DND-41 (cell line): ENCODE measurements around the gene SLC1A3.

Experiments used
- ATAC-seq: fragments of 200-7000 bp; cut with Tn5 transposase; 3 replicates; pipeline ENCODE4 v1.9.1; 2021; ENCODE audit warnings: low read depth; ENCODE audit not compliant: insufficient read depth
- DNase-seq: peaks from one replicate; pipeline ENCODE4 v3.0.0-alpha.2; 2020
- H2AFZ ChIP-seq: 2 replicates; pipeline ENCODE4 v1.6.0; 2012; ENCODE audit warnings: low read depth, low read length
- H3K27ac ChIP-seq: 2 replicates; pipeline ENCODE4 v1.5.1; 2012; ENCODE audit warnings: low read length, inconsistent platforms
- H3K27me3 ChIP-seq: fragments of 200-600 bp; sonication (generic); 2 replicates; pipeline ENCODE4 v1.6.0; 2012; ENCODE audit warnings: low read length, mild to moderate bottlenecking, inconsistent platforms; ENCODE audit not compliant: insufficient read depth, poor library complexity
- H3K36me3 ChIP-seq: 2 replicates; pipeline ENCODE4 v1.5.1; 2012; ENCODE audit warnings: low read length, inconsistent platforms; ENCODE audit not compliant: insufficient read depth
- H3K4me1 ChIP-seq: 2 replicates; pipeline ENCODE4 v1.5.1; 2012; ENCODE audit warnings: mild to moderate bottlenecking, low read length; ENCODE audit not compliant: insufficient read depth
- H3K4me2 ChIP-seq: 2 replicates; pipeline ENCODE4 v1.6.0; 2012; ENCODE audit warnings: mild to moderate bottlenecking, moderate library complexity, low read length, inconsistent platforms; ENCODE audit not compliant: insufficient read depth
- H3K4me3 ChIP-seq, 2 experiments: fragments of 200-600 bp in 1 of 2; shearing (Covaris generic) in 1 of 2; 2 replicates each; pipeline ENCODE4 v1.5.1; 2012 to 2016; ENCODE audit warnings: inconsistent platforms in 2 of 2, low read length in 2 of 2, mild to moderate bottlenecking in 2 of 2, low read depth in 1 of 2, moderate library complexity in 1 of 2
- H3K79me2 ChIP-seq: 2 replicates; pipeline ENCODE4 v1.6.0; 2012; ENCODE audit warnings: low read length, inconsistent platforms; ENCODE audit not compliant: insufficient read depth
- H3K9ac ChIP-seq: 2 replicates; pipeline ENCODE4 v1.6.0; 2012; ENCODE audit warnings: low read depth, mild to moderate bottlenecking, inconsistent platforms, low read length, moderate library complexity
- H3K9me3 ChIP-seq: 2 replicates; pipeline ENCODE4 v1.5.1; 2012; ENCODE audit warnings: low read length, moderate library complexity, mild to moderate bottlenecking, inconsistent platforms; ENCODE audit not compliant: insufficient read depth, severe bottlenecking
- H4K20me1 ChIP-seq: 2 replicates; pipeline ENCODE4 v1.6.0; 2012; ENCODE audit warnings: low read length; ENCODE audit not compliant: insufficient read depth
- EZH2 ChIP-seq: IDR thresholded peaks from 3 replicates; pipeline ENCODE4 v1.6.1; 2012; ENCODE audit warnings: borderline replicate concordance, low read depth, mild to moderate bottlenecking, moderate library complexity, low read length, inconsistent platforms; ENCODE audit not compliant: severe bottlenecking
- TF ChIP-seq, protein P1 (sequence below): IDR thresholded peaks from 2 replicates; pipeline ENCODE4 v1.5.1; 2012; ENCODE audit warnings: borderline replicate concordance, low read length, moderate library complexity, mild to moderate bottlenecking; ENCODE audit not compliant: poor library complexity, severe bottlenecking; ENCODE audit errors: extremely low read depth

Gene SLC1A3

DNA sequence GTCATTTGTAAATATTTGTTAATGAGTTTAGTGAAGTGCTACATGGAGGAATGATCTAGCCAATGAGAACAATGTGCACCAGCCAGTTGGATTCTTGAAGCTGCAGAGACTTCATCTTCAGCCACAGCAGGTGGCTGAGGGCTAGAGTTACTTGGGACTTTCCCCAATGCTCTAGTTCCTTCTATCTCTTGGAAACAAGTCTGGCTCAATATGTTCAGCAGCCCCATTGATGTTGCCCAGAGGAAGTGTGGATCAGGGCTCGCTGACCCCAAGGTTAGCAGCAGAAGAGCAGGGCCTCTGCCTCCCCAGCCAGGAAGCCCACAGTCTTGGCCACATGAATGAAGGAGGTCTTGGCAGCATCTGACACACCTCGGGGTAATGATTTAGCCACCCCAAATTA lies 117.5 kb downstream of the SLC1A3 start:
- Histone ChIP-seq H3K4me1 (peaks cover 3% of the 10 kb centered on the region), H3K27ac (no peak overlapping the region), H3K4me2 (no peak overlapping the region), H3K27me3 (peaks cover 5% of the 10 kb centered on the region), H3K79me2 (no peaks in the 10 kb centered on the region), H3K4me3 (no peak overlapping the region), H3K36me3 (no peaks in the 10 kb centered on the region), H4K20me1 (no peaks in the 10 kb centered on the region), H2AFZ (no peak overlapping the region), H3K9me3 (no peaks in the 10 kb centered on the region), H3K9ac (no peak overlapping the region)
- ATAC-seq (no peak), DNase-seq (no peak)
- TF ChIP-seq EZH2 = no peak
- TF ChIP-seq, protein P1, sequence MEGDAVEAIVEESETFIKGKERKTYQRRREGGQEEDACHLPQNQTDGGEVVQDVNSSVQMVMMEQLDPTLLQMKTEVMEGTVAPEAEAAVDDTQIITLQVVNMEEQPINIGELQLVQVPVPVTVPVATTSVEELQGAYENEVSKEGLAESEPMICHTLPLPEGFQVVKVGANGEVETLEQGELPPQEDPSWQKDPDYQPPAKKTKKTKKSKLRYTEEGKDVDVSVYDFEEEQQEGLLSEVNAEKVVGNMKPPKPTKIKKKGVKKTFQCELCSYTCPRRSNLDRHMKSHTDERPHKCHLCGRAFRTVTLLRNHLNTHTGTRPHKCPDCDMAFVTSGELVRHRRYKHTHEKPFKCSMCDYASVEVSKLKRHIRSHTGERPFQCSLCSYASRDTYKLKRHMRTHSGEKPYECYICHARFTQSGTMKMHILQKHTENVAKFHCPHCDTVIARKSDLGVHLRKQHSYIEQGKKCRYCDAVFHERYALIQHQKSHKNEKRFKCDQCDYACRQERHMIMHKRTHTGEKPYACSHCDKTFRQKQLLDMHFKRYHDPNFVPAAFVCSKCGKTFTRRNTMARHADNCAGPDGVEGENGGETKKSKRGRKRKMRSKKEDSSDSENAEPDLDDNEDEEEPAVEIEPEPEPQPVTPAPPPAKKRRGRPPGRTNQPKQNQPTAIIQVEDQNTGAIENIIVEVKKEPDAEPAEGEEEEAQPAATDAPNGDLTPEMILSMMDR = no peak

DNA sequence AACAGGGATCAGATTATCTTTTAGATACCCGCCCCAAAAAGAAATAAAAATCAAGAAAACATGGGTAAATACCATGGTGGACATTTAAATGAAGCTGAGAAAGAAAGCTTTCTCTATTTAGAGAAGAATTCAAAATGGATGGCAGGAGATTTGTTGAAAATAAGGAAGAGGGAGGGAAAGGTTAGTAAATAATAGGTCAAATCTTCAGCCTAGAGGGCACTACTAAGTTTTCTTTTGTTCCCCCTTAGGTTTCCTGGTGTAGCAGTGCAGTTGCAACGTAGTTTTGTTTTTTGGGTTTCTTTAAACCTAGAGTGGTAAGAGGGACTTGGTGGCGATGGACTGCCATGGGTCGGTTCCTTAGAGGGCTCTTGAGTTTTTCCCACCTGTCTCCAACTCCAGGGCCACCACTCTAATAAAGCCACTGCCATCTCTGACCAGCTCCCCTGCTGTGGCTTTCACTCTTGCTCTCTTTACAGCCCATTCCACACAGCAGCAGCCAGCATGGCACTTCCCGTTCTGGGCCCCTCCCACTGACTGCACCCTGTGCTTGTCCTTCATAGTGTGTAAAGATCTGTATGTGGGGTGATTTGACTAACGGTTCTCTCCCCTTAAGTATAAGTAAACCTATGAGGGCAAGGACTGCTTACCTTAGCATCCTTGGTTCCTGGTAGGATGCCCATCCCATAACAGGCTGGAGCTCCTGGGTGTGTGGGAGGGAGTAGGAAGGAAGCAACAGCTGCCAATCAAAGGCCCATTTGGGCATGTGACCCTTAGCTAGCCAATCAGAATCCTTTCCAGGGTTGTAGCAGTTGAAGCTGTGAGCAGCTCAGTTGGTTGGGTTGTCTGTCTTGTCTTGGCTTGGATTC lies 118.3 kb downstream of the SLC1A3 start:
- TF ChIP-seq EZH2 = no peak
- TF ChIP-seq, protein P1 = no peak
- no peak for ATAC-seq
- no peak overlapping the region for H3K9ac ChIP-seq

DNA sequence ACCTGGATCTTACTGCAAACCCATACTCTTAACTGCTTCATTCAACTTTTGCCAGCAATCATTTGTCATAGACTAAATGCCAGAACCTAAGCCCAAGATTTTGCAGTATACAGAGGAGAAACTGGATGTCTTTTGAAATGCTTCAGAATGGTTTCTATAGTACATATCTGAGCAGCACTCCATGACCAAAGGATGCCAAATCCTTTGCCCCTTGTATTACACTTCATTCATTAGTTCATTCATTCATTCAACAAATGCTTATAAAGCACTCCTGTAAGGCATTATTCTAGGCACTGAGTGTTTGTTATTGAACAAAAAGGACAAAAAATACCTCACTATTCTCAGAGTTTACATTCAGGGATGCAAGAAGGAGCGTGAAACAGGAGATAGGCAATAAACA lies 119.9 kb downstream of the SLC1A3 start:
- no peak for DNase-seq
- H2AFZ ChIP-seq = no peak overlapping the region
- no peaks in the 10 kb centered on the region for H3K79me2 ChIP-seq
- no peak for TF ChIP-seq EZH2
- TF ChIP-seq, protein P1 = no peak
- no peak for ATAC-seq
- no peaks in the 10 kb centered on the region for H3K9me3 ChIP-seq
- no peaks in the 10 kb centered on the region for H4K20me1 ChIP-seq
- no peak overlapping the region for H3K27ac ChIP-seq
- no peak overlapping the region for H3K4me3 ChIP-seq
- H3K36me3 ChIP-seq = no peaks in the 10 kb centered on the region
- H3K4me2 ChIP-seq = no peak overlapping the region
- peaks cover 3% of the 10 kb centered on the region for H3K27me3 ChIP-seq
- H3K9ac ChIP-seq = no peak overlapping the region
- H3K4me1 ChIP-seq = peaks cover 3% of the 10 kb centered on the region

More for the DNA sequence above, 118.3 kb downstream of the SLC1A3 start:
- Histone ChIP-seq H2AFZ (no peak overlapping the region), H3K4me3 (no peak overlapping the region), H3K9me3 (no peaks in the 10 kb centered on the region), H3K4me2 (no peak overlapping the region), H4K20me1 (no peaks in the 10 kb centered on the region), H3K36me3 (no peaks in the 10 kb centered on the region), H3K27me3 (peaks cover 3% of the 10 kb centered on the region), H3K27ac (no peak overlapping the region), H3K4me1 (peaks cover 3% of the 10 kb centered on the region), H3K79me2 (no peaks in the 10 kb centered on the region)
- no peak for DNase-seq
